ENCODE data around the gene MDP1. TPM values are rescaled to one million over a fixed set of nuclear protein-coding genes. Genes with fewer than 3 reads are reported as not detected.

Gene MDP1
- polyA plus RNA-seq, 2 of the 4 experiments (the other 2 are of a cell fraction): 21.6 to 38.6 TPM

- ChIA-PET POLR2A (no interaction called here), CTCF (interaction anchor here (0.9 to 10.7 kb wide), 3 partner anchors 17 to 49 kb away, joined by 3 to 76 read pairs (median 5); partner anchors contain the start of gene TINF2)
- no peaks in the 10 kb centered on the region for H3K9me3 ChIP-seq
- ATAC-seq: peak in 1 of 2 experiments; percentile 9; a peak in 1 of 6 replicates
- H3K4me2 ChIP-seq: no peak overlapping the region
- 74% methylated on average over 14 of the region's 16 CpGs for WGBS (ENCODE audit: missing lambda C conversion rate)
- H3K27ac ChIP-seq: peak overlapping the region in 1 of 2 experiments; percentile 49; a peak in 2 of 6 replicates
- TF ChIP-seq ATOH8 (CRISPR knock-in tag; IDR thresholded peaks at IDR 0.05; ENCODE audit: low read depth): no peak
- TF ChIP-seq SREBF2 (IDR thresholded peaks at IDR 0.05): no peak
- TF ChIP-seq ELK1 (IDR thresholded peaks at IDR 0.05; ENCODE audit: low read depth, low read length): no peak
- no peak for TF ChIP-seq SMC3 (IDR thresholded peaks at IDR 0.05)
- no peak for TF ChIP-seq CHD2 (IDR thresholded peaks at IDR 0.05; ENCODE audit: low read length, partially characterized antibody)
- TF ChIP-seq RARB (CRISPR knock-in tag; IDR thresholded peaks at IDR 0.05): no peak
- no peak for TF ChIP-seq KDM5A (IDR thresholded peaks at IDR 0.05)
- TF ChIP-seq TFCP2L1 (CRISPR knock-in tag; IDR thresholded peaks at IDR 0.05): no peak
- TF ChIP-seq ZNF302 (CRISPR knock-in tag; IDR thresholded peaks at IDR 0.05): no peak
- TF ChIP-seq CTCF (IDR thresholded peaks at IDR 0.05): no peak
- TF ChIP-seq HEYL (CRISPR knock-in tag; IDR thresholded peaks at IDR 0.05): no peak
- TF ChIP-seq FOSB (CRISPR knock-in tag; IDR thresholded peaks at IDR 0.05): no peak
- DNase-seq (ENCODE audit: low read depth in 1 of 2, low spot score in 1 of 2): no peak
- peaks cover 8% of the 10 kb centered on the region for H3K4me1 ChIP-seq
- no peak for FAIRE-seq
- no peak overlapping the region for H3K4me3 ChIP-seq
Measured at GRCh38 chr14:24259282-24260025, 43.6 kb upstream of the MDP1 start.

- DNase-seq (ENCODE audit: low read depth in 1 of 2, low spot score in 1 of 2): no peak
- Histone ChIP-seq H3K4me1 (peaks cover 8% of the 10 kb centered on the region), H3K27ac (peak overlapping the region in 1 of 2 experiments; percentile 49; a peak in 2 of 6 replicates), H3K9me3 (no peaks in the 10 kb centered on the region), H3K4me2 (no peak overlapping the region), H3K4me3 (no peak overlapping the region)
- POLR2A ChIA-PET: interaction anchor here (0.6 to 1.4 kb wide), 4 partner anchors 11 to 16 kb away, joined by 3 to 7 read pairs (median 4); partner anchors contain the start of genes RABGGTA and TINF2
- CTCF ChIA-PET: interaction anchor here (0.5 to 10.7 kb wide), 5 partner anchors 16 to 143 kb away, joined by 3 to 76 read pairs (median 3); partner anchors contain the start of gene TINF2
- ATAC-seq: no peak
- TF ChIP-seq ELK1 (IDR thresholded peaks at IDR 0.05; ENCODE audit: low read depth, low read length) (no peak), MAX (IDR thresholded peaks at IDR 0.05) (no peak), POLR2A (IDR thresholded peaks at IDR 0.05; ENCODE audit: low read length) (no peak), CEBPB (IDR thresholded peaks at IDR 0.05) (no peak), HMGXB4 (CRISPR knock-in tag; IDR thresholded peaks at IDR 0.05; ENCODE audit: borderline replicate concordance) (no peak), CBX2 (IDR thresholded peaks at IDR 0.05; ENCODE audit: borderline replicate concordance, low read depth) (no peak), CHD4 (IDR thresholded peaks at IDR 0.05; ENCODE audit: borderline replicate concordance) (no peak), ZFP36 (IDR thresholded peaks at IDR 0.05; ENCODE audit: borderline replicate concordance, partially characterized antibody) (no peak), MAFK (IDR thresholded peaks at IDR 0.05; ENCODE audit: partially characterized antibody) (no peak), HES2 (IDR thresholded peaks at IDR 0.05) (no peak), MAZ (IDR thresholded peaks at IDR 0.05; ENCODE audit: borderline replicate concordance, low read depth, low read length) (no peak), PHF8 (IDR thresholded peaks at IDR 0.05; ENCODE audit: borderline replicate concordance, low read depth) (no peak), MYC (IDR thresholded peaks at IDR 0.05; ENCODE audit: borderline replicate concordance, low read length) (no peak), RCOR1 (IDR thresholded peaks at IDR 0.05; ENCODE audit: low read depth, low read length) (no peak)
- FAIRE-seq: no peak
- 89% methylated on average over 18 of the region's 18 CpGs for WGBS (ENCODE audit: missing lambda C conversion rate)
Measured at GRCh38 chr14:24258548-24259265, 42.8 kb upstream of the MDP1 start.
